Transverse colon (tissue), 4 donors: ENCODE results near the gene THADA.

Experiments
- EP300 ChIP-seq: sonication (generic); formaldehyde crosslinking; IDR thresholded peaks from one replicate; pipeline ENCODE4 v1.6.1; 2017; ENCODE audit warnings: antibody characterized with exemption, low read depth
- POLR2A ChIP-seq: fragments of 450-650 bp; IDR thresholded peaks from one replicate; pipeline ENCODE4 v1.6.1; 2016; ENCODE audit warnings: antibody characterized with exemption, mild to moderate bottlenecking, moderate library complexity
- POLR2AphosphoS5 ChIP-seq, 3 donors: sonication (generic); formaldehyde crosslinking; IDR thresholded peaks; one replicate each; pipeline ENCODE4 v1.6.1; 2016; ENCODE audit warnings: antibody characterized with exemption in 3 of 3
- TF ChIP-seq, protein P1 (sequence below), 5 experiments: fragments of 200-600 bp in 3 of 5; fragments of 450-650 bp in 2 of 5; sonication (generic) in 3 of 5; IDR thresholded peaks; 1 replicate in 2 of 5; 2 replicates in 3 of 5; pipeline ENCODE4 v1.5.1; 2016 to 2017; ENCODE audit warnings: antibody characterized with exemption in 5 of 5, inconsistent platforms in 3 of 5, mild to moderate bottlenecking in 2 of 5, moderate library complexity in 1 of 5

GRCh38 chr2:43636621-43637020 lies 40.8 kb upstream of the THADA start:
- TF ChIP-seq, protein P1, sequence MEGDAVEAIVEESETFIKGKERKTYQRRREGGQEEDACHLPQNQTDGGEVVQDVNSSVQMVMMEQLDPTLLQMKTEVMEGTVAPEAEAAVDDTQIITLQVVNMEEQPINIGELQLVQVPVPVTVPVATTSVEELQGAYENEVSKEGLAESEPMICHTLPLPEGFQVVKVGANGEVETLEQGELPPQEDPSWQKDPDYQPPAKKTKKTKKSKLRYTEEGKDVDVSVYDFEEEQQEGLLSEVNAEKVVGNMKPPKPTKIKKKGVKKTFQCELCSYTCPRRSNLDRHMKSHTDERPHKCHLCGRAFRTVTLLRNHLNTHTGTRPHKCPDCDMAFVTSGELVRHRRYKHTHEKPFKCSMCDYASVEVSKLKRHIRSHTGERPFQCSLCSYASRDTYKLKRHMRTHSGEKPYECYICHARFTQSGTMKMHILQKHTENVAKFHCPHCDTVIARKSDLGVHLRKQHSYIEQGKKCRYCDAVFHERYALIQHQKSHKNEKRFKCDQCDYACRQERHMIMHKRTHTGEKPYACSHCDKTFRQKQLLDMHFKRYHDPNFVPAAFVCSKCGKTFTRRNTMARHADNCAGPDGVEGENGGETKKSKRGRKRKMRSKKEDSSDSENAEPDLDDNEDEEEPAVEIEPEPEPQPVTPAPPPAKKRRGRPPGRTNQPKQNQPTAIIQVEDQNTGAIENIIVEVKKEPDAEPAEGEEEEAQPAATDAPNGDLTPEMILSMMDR (IDR thresholded peaks at IDR 0.05) = no peak
- TF ChIP-seq POLR2A (no peak), EP300 (no peak), POLR2AphosphoS5 (IDR thresholded peaks at IDR 0.05) (no peak)
